AG04449 (cell line): ENCODE measurements around the gene RPL7A.

Source experiments
- CTCF ChIA-PET: fragments of 350-600 bp; formaldehyde crosslinking; extraction: SDS; loops from one replicate; lab custom pipeline; 2021; ENCODE audit warnings: antibody characterized with exemption; lab: Yijun Ruan, JAX
- POLR2A ChIA-PET: fragments of 400-600, 350-600 bp; formaldehyde crosslinking; extraction: SDS; loops from one replicate; lab custom pipeline; 2020; ENCODE audit warnings: antibody characterized with exemption, inconsistent platforms; lab: Yijun Ruan, JAX
- DNase-seq: peaks from one replicate; pipeline ENCODE4 v3.0.0-alpha.2; 2010; ENCODE audit warnings: low read depth, low spot score
- H3K4me3 ChIP-seq: 2 replicates; pipeline ENCODE4 v1.5.1; 2011; ENCODE audit warnings: low read depth, mild to moderate bottlenecking, control low read depth, low read length
- CTCF ChIP-seq: IDR thresholded peaks from one replicate; pipeline ENCODE4 v1.5.1; 2011; ENCODE audit warnings: mild to moderate bottlenecking, moderate library complexity, low read length, control low read depth, inconsistent platforms; ENCODE audit not compliant: insufficient read depth; ENCODE audit errors: missing control alignments

The RPL7A gene

GRCh38 chr9:133360400-133361393 lies 12.7 kb downstream of the RPL7A start:
- DNase-seq, result no peak
- ChIA-PET POLR2A (interaction anchor here (0.7 to 2.1 kb wide), 4 partner anchors 8 to 13 kb away, joined by 3 to 8 read pairs (median 4); partner anchors contain the start of genes MED22 and RPL7A), CTCF (interaction anchor here (1.3 to 2.5 kb wide), 2 partner anchors 11 to 17 kb away, joined by 3 to 14 read pairs; no protein-coding TSS in a partner anchor)
- TF ChIP-seq CTCF, result no peak
- H3K4me3 ChIP-seq, result no peak overlapping the region

GRCh38 chr9:133361507-133362092 lies 13.6 kb downstream of the RPL7A start:
- ChIA-PET CTCF (no interaction called here), POLR2A (no interaction called here)
- no peak overlapping the region for H3K4me3 ChIP-seq
- no peak for DNase-seq
- no peak for TF ChIP-seq CTCF

- no peak for DNase-seq
- ChIA-PET CTCF (interaction anchor here (1.0 to 1.4 kb wide), 2 partner anchors 9 to 11 kb away, joined by 3 to 4 read pairs; no protein-coding TSS in a partner anchor), POLR2A (interaction anchor here (0.7 to 1.5 kb wide), 3 partner anchors 9 to 14 kb away, joined by 3 to 5 read pairs (median 4); partner anchors contain the start of genes MED22 and RPL7A)
- no peak overlapping the region for H3K4me3 ChIP-seq
- TF ChIP-seq CTCF, result no peak
Measured at GRCh38 chr9:133362359-133363044, 14.5 kb downstream of the RPL7A start.

GRCh38 chr9:133366435-133366834 lies 18.4 kb downstream of the RPL7A start:
- no peak for TF ChIP-seq CTCF
- DNase-seq, result no peak
- POLR2A ChIA-PET, result interaction anchor here (1.7 to 4.9 kb wide), 2 partner anchors 10 to 18 kb away, joined by 9 to 14 read pairs; partner anchors contain the start of genes MED22, RPL7A, STKLD1 and SURF4
- CTCF ChIA-PET, result interaction anchor here (1.2 to 2.5 kb wide), 5 partner anchors 10 to 118 kb away, joined by 3 to 11 read pairs (median 4); partner anchors contain the start of genes SURF1 and SURF2
- no peak overlapping the region for H3K4me3 ChIP-seq

GRCh38 chr9:133367221-133367620 lies 19.2 kb downstream of the RPL7A start:
- ChIA-PET POLR2A (interaction anchor here (1.7 to 4.9 kb wide), 2 partner anchors 9 to 19 kb away, joined by 9 to 14 read pairs; partner anchors contain the start of genes MED22, RPL7A, STKLD1 and SURF4), CTCF (interaction anchor here (1.2 to 1.3 kb wide), 2 partner anchors 26 to 118 kb away, joined by 3 to 5 read pairs; no protein-coding TSS in a partner anchor)
- no peak for DNase-seq
- no peak for TF ChIP-seq CTCF
- H3K4me3 ChIP-seq, result no peak overlapping the region
